Measurements from ENCODE around the gene SORCS2. TPM values are rescaled to one million over a fixed set of nuclear protein-coding genes. Genes with fewer than 3 reads are reported as not detected.

SORCS2 gene
- total and polyA plus RNA-seq, 2 experiments from 2014 or later, result 0.92 to 6.9 TPM

- peak; percentile 33 for TF ChIP-seq CTCF (IDR thresholded peaks at IDR 0.05; ENCODE audit: low read depth, low read length)
- H3K27me3 ChIP-seq, result peaks cover 35% of the 10 kb centered on the region
- H3K4me3 ChIP-seq, result no peak overlapping the region
- DNase-seq (ENCODE audit: low read depth in 1 of 2, low spot score in 1 of 2), result peak in 1 of 2 donors; percentile 42
- H3K36me3 ChIP-seq, result no peaks in the 10 kb centered on the region
- no peaks in the 10 kb centered on the region for H3K4me1 ChIP-seq (ENCODE audit: low read depth)
- H3K27ac ChIP-seq, result no peak overlapping the region
- H3K9me3 ChIP-seq (ENCODE audit: low read depth), result no peaks in the 10 kb centered on the region
Measured at GRCh38 chr4:7186031-7186430, 6.3 kb upstream of the SORCS2 start.

GRCh38 chr4:7186516-7187167 lies 5.7 kb upstream of the SORCS2 start:
- H3K27me3 ChIP-seq, result peaks cover 41% of the 10 kb centered on the region
- TF ChIP-seq CTCF (IDR thresholded peaks at IDR 0.05; ENCODE audit: low read depth, low read length), result no peak
- DNase-seq (ENCODE audit: low read depth in 1 of 2, low spot score in 1 of 2), result no peak

GRCh38 chr4:7187168-7187535 lies 5.2 kb upstream of the SORCS2 start:
- H3K36me3 ChIP-seq, result no peaks in the 10 kb centered on the region
- H3K27me3 ChIP-seq, result peaks cover 46% of the 10 kb centered on the region
- no peaks in the 10 kb centered on the region for H3K4me1 ChIP-seq (ENCODE audit: low read depth)
- peak in 1 of 2 donors; percentile 26 for DNase-seq (ENCODE audit: low read depth in 1 of 2, low spot score in 1 of 2)
- no peak overlapping the region for H3K4me3 ChIP-seq
- no peak overlapping the region for H3K27ac ChIP-seq
- no peaks in the 10 kb centered on the region for H3K9me3 ChIP-seq (ENCODE audit: low read depth)
- TF ChIP-seq CTCF (IDR thresholded peaks at IDR 0.05; ENCODE audit: low read depth, low read length), result peak; percentile 6

More at GRCh38 chr4:7186516-7187167, 5.7 kb upstream of the SORCS2 start:
- no peaks in the 10 kb centered on the region for H3K36me3 ChIP-seq
- H3K9me3 ChIP-seq (ENCODE audit: low read depth), result no peaks in the 10 kb centered on the region
- no peak overlapping the region for H3K27ac ChIP-seq
- H3K4me3 ChIP-seq, result no peak overlapping the region
- H3K4me1 ChIP-seq (ENCODE audit: low read depth), result no peaks in the 10 kb centered on the region

- DNase-seq (ENCODE audit: low read depth in 1 of 2, low spot score in 1 of 2), result no peak
- no peak overlapping the region for H3K4me3 ChIP-seq
- H3K27me3 ChIP-seq, result peaks cover 47% of the 10 kb centered on the region
- no peak for TF ChIP-seq CTCF (IDR thresholded peaks at IDR 0.05; ENCODE audit: low read depth, low read length)
- no peaks in the 10 kb centered on the region for H3K9me3 ChIP-seq (ENCODE audit: low read depth)
- H3K27ac ChIP-seq, result no peak overlapping the region
- H3K4me1 ChIP-seq (ENCODE audit: low read depth), result no peaks in the 10 kb centered on the region
- no peaks in the 10 kb centered on the region for H3K36me3 ChIP-seq
Measured at GRCh38 chr4:7187691-7188090, 4.6 kb upstream of the SORCS2 start.

- H3K36me3 ChIP-seq, result no peaks in the 10 kb centered on the region
- H3K4me1 ChIP-seq (ENCODE audit: low read depth), result no peaks in the 10 kb centered on the region
- no peak overlapping the region for H3K4me3 ChIP-seq
- DNase-seq (ENCODE audit: low read depth in 1 of 2, low spot score in 1 of 2), result no peak
- H3K9me3 ChIP-seq (ENCODE audit: low read depth), result no peaks in the 10 kb centered on the region
- H3K27me3 ChIP-seq, result peaks cover 59% of the 10 kb centered on the region
- H3K27ac ChIP-seq, result no peak overlapping the region
- no peak for TF ChIP-seq CTCF (IDR thresholded peaks at IDR 0.05; ENCODE audit: low read depth, low read length)
Measured at GRCh38 chr4:7189066-7189465, 3.3 kb upstream of the SORCS2 start.

Data from cardiac muscle cell (in vitro differentiated cells and primary cell).